GM12874 (cell line): ENCODE results near the gene BNIP3.

Experiments used
- TF ChIP-seq, protein P1 (sequence below): IDR thresholded peaks from 2 replicates; pipeline ENCODE4 v1.5.1; 2011; ENCODE audit warnings: low read depth, mild to moderate bottlenecking, control low read depth, low read length, moderate library complexity; ENCODE audit not compliant: insufficient read depth

Gene BNIP3

DNA sequence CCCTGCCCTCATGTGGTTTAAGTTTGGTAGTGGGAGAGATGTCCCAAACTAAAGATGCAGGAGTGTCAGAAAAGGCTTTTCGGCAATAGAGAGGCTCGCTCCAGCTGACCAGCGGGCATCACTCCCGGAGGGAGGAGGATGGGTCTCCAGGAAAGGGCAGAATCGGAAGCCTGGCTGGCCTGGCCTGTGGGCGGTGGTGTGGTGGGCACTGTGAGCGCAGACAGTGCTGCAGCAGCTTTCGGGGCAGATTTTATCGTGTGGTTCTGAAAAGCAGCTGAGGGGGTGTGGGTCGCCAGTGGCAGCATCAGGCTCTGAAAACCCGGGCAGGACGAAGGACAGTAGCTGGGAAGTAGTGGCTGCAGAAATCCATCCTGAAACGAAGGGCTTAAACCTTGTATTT is 12.8 kb downstream of the BNIP3 start:
- TF ChIP-seq, protein P1, sequence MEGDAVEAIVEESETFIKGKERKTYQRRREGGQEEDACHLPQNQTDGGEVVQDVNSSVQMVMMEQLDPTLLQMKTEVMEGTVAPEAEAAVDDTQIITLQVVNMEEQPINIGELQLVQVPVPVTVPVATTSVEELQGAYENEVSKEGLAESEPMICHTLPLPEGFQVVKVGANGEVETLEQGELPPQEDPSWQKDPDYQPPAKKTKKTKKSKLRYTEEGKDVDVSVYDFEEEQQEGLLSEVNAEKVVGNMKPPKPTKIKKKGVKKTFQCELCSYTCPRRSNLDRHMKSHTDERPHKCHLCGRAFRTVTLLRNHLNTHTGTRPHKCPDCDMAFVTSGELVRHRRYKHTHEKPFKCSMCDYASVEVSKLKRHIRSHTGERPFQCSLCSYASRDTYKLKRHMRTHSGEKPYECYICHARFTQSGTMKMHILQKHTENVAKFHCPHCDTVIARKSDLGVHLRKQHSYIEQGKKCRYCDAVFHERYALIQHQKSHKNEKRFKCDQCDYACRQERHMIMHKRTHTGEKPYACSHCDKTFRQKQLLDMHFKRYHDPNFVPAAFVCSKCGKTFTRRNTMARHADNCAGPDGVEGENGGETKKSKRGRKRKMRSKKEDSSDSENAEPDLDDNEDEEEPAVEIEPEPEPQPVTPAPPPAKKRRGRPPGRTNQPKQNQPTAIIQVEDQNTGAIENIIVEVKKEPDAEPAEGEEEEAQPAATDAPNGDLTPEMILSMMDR, result no peak

GRCh38 chr10:131964298-131964697 is 17.4 kb downstream of the BNIP3 start:
- TF ChIP-seq, protein P1, result no peak

GRCh38 chr10:131963811-131964210 is 17.9 kb downstream of the BNIP3 start:
- TF ChIP-seq, protein P1, result no peak

- TF ChIP-seq, protein P1, result no peak
These were observed 18.4 kb downstream of the BNIP3 start for GRCh38 chr10:131963350-131963749.

DNA sequence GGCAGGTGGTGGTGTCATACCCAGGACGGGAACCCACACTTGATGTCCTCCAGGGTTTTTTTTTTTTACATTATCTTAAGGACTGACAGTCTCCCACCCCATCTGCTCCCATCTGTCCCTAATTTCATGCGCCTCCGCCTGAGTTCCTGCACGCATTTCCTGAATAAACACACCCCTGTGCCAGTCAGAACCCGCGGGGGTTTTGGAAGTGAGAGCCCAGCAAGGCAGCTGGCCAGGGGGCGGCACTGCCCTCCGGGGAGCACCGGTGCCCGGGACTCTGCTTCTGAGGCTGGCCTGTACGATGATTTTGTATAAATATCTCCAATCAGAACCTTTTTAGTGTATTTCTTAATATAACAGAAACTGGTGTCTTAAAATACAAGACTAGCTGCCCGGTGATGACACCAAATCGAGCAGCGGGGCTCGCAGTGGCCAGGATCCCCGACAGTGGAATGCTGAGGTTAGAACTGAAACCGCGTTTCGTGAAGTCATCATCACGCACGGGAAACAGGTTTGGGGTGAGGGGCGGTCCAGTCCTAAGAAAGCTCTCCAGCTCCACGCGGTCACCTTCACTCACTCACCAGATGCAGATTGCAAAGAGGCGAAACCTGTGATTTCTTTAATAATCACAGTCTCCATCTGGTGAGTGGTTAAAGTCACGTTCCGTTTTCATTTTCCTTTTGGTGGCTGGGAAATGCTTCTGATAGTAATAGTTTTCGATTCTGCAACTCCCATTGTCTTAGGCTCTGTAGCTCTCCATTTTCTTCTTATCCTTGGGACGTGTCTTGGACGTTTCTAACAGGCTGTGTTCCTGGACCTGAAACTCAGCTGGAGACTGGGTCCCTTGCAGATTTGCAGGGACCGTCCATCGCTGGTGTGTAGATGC is 19.7 kb downstream of the BNIP3 start:
- TF ChIP-seq, protein P1, result no peak

DNA sequence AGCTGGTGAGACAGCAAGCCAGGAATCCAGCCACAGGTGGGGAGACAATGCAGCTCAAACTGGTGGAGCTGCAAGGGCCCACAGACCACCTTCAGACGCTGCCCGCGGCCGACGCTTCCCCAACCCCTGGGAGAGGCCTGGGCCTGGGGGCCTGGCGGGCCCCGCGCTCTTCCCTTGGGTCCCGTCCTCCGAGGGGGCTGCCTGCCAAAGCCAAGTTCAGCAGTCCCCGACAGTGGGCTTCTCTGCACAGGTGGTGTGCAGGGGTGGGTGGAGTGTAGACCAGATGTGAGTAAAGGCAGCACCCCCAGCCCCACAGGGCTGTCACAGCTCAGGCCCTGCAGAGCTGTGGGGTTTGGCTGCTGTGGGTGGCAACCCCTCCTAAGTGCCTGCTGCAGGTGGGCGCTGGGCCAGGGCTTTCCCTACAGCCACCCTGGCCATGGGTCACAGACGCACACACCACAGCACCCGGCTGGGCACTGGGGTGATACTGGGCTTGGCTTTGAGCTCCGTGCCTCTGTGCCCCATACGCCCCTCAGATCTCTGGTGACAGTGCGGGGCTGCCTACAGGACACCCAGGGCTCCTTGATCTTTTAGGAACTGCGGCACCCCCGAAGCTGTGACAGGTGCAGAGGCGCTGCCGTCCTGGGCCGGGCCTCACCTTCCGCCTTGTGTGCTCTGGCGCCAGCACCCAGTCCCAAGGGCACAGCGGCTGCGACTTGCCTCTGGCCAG is 20.5 kb downstream of the BNIP3 start:
- TF ChIP-seq, protein P1, result no peak

DNA sequence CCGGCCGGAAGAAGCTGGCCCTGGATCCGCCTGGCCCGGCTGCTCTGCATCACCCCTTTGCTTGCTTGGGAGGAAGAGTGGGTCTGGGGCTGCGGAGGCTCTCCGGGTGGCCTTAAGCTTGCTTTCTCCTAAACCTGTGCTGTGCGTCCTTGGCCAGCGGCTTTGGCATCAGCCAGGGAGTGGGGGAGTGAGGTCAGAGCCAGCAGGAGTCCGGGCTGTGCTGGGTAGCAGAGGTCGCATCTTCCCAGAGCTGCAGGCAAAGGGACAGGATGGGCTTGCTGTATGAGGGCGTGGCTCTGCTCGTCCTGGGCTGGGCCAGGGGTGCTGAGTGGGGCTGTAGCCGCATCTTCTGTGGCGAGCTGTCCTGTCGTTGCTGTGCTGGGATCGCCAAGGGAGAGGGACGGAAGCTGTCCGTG is 21.1 kb downstream of the BNIP3 start:
- TF ChIP-seq, protein P1, result no peak
